WTC11 (cell line): Measurements from ENCODE around the gene KCNA4.

Source experiments
- NFATC4 ChIP-seq: fragments of 250-450 bp; sonication (Bioruptor Pico); IDR thresholded peaks from 2 replicates; pipeline ENCODE4 v1.9.0; 2021; ENCODE audit warnings: mild to moderate bottlenecking
- NR2C2 ChIP-seq: sonication (generic); formaldehyde crosslinking; IDR thresholded peaks from 2 replicates; pipeline ENCODE4 v1.8.0; 2022; ENCODE audit warnings: mild to moderate bottlenecking, missing genetic modification reagents
- RELA ChIP-seq: sonication (generic); formaldehyde crosslinking; IDR thresholded peaks from 2 replicates; pipeline ENCODE4 v1.8.1; 2022; ENCODE audit warnings: missing genetic modification reagents, mild to moderate bottlenecking, borderline replicate concordance
- TEAD4 ChIP-seq: sonication (generic); formaldehyde crosslinking; IDR thresholded peaks from 2 replicates; pipeline ENCODE4 v1.8.0; 2022; ENCODE audit warnings: mild to moderate bottlenecking, missing genetic modification reagents
- TF ChIP-seq, protein P1 (sequence below): fragments of 200-600 bp; IDR thresholded peaks from 2 replicates; pipeline ENCODE4 v1.8.0; 2022; ENCODE audit warnings: antibody characterized with exemption

DNA sequence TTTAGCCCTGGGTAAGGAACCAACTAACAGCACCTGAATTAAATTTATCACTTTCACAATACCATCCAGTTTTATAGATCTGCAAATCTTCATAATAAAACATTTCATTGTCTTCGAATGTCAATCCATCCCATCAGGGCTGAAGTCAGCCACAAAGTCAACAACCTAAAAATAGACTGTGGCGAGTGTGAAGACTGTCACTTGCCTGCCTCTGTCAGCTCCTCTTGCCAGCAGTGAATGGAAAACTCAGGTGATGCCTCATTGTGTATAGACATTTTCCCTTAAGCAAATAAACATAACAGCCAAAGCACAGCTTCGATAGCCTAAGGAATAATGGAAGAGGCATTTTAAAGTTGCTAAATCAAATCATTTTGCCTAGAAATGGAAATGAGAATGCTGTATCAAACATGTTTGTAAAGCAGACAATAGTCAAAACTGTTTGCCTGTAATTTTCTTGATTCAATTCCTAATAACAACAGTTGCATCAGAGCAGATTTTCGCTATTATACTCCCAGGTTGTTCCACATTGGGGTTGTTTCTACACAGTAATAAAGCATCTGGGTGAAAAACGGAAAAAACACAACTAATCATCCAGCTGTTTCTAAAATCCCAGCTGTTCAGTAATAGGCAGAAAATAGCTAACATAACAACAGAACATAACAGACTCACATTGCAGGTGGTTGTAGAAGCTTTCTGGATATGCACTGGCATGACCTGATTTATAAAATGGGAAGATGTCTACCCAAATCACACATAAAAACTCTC is 15.7 kb downstream of the KCNA4 start:
- TF ChIP-seq, protein P1, sequence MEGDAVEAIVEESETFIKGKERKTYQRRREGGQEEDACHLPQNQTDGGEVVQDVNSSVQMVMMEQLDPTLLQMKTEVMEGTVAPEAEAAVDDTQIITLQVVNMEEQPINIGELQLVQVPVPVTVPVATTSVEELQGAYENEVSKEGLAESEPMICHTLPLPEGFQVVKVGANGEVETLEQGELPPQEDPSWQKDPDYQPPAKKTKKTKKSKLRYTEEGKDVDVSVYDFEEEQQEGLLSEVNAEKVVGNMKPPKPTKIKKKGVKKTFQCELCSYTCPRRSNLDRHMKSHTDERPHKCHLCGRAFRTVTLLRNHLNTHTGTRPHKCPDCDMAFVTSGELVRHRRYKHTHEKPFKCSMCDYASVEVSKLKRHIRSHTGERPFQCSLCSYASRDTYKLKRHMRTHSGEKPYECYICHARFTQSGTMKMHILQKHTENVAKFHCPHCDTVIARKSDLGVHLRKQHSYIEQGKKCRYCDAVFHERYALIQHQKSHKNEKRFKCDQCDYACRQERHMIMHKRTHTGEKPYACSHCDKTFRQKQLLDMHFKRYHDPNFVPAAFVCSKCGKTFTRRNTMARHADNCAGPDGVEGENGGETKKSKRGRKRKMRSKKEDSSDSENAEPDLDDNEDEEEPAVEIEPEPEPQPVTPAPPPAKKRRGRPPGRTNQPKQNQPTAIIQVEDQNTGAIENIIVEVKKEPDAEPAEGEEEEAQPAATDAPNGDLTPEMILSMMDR: no peak
- TF ChIP-seq TEAD4 (CRISPR knock-in tag) (no peak), NR2C2 (CRISPR knock-in tag) (no peak), RELA (no peak), NFATC4 (CRISPR knock-in tag) (no peak)
